A549 (cell line): ENCODE measurements around the gene CATSPERB.

Source experiments
- CBX8 ChIP-seq: fragments of 200-600 bp; sonication (generic); IDR thresholded peaks from 2 replicates; pipeline ENCODE4 v1.6.1; 2016
- CEBPB ChIP-seq, 2 experiments: fragments of >200 bp in 1 of 2; sonication (Bioruptor Twin) in 1 of 2; formaldehyde crosslinking in 1 of 2; IDR thresholded peaks; 2 replicates each; pipeline ENCODE4 v1.6.1; 2012 to 2016
- EP300 ChIP-seq, 2 experiments: fragments of >200 bp; sonication (Bioruptor Twin); formaldehyde crosslinking; IDR thresholded peaks; 2 replicates in 1 of 2; 3 replicates in 1 of 2; pipeline ENCODE4 v1.6.1; 2016 to 2017
- ESRRA ChIP-seq: fragments of 150-350 bp; IDR thresholded peaks from 2 replicates; pipeline ENCODE4 v1.6.1; 2014; ENCODE audit warnings: mild to moderate bottlenecking, low read length, borderline replicate concordance
- MAZ ChIP-seq: fragments of 150-350 bp; IDR thresholded peaks from 2 replicates; pipeline ENCODE4 v1.6.1; 2014; ENCODE audit warnings: antibody characterized with exemption, low read depth, low read length, borderline replicate concordance
- POLR2A ChIP-seq: IDR thresholded peaks from 2 replicates; pipeline ENCODE4 v1.6.1; 2012; ENCODE audit warnings: mild to moderate bottlenecking, low read length
- RAD21 ChIP-seq, 2 experiments: fragments of >200 bp in 1 of 2; sonication (Bioruptor Twin) in 1 of 2; formaldehyde crosslinking in 1 of 2; IDR thresholded peaks in 1 of 2; conservative IDR thresholded peaks in 1 of 2; 2 replicates in 1 of 2; 3 replicates in 1 of 2; pipeline ENCODE4 v1.6.1; 2012 to 2018; ENCODE audit warnings: inconsistent platforms in 1 of 2
- REST ChIP-seq: fragments of 200-600 bp; sonication (generic); IDR thresholded peaks from 2 replicates; pipeline ENCODE4 v1.6.1; 2016; ENCODE audit warnings: antibody characterized with exemption, mild to moderate bottlenecking, moderate library complexity
- RFX5 ChIP-seq: fragments of 450-650 bp; IDR thresholded peaks from 2 replicates; pipeline ENCODE4 v1.7.1; 2014; ENCODE audit warnings: antibody characterized with exemption, mild to moderate bottlenecking, moderate library complexity
- TP53 ChIP-seq: fragments of 250-450 bp; sonication (Bioruptor Pico); IDR thresholded peaks from 2 replicates; pipeline ENCODE4 v1.5.0; 2021; ENCODE audit warnings: mild to moderate bottlenecking, moderate library complexity
- TF ChIP-seq, protein P1 (sequence below): fragments of >200 bp; sonication (Bioruptor Twin); formaldehyde crosslinking; IDR thresholded peaks from 3 replicates; pipeline ENCODE4 v1.5.1; 2016

GRCh38 chr14:91580876-91581577 lies 150.9 kb downstream of the CATSPERB start:
- TF ChIP-seq RAD21 (conservative IDR thresholded peaks at IDR 0.05 in 1 of 2, IDR thresholded peaks at IDR 0.05 in 1 of 2) (no peak), RFX5 (no peak), EP300 (IDR thresholded peaks at IDR 0.05) (no peak), POLR2A (no peak), TP53 (no peak), REST (no peak), MAZ (no peak), CEBPB (IDR thresholded peaks at IDR 0.05) (no peak), CBX8 (no peak), ESRRA (no peak)
- TF ChIP-seq, protein P1, sequence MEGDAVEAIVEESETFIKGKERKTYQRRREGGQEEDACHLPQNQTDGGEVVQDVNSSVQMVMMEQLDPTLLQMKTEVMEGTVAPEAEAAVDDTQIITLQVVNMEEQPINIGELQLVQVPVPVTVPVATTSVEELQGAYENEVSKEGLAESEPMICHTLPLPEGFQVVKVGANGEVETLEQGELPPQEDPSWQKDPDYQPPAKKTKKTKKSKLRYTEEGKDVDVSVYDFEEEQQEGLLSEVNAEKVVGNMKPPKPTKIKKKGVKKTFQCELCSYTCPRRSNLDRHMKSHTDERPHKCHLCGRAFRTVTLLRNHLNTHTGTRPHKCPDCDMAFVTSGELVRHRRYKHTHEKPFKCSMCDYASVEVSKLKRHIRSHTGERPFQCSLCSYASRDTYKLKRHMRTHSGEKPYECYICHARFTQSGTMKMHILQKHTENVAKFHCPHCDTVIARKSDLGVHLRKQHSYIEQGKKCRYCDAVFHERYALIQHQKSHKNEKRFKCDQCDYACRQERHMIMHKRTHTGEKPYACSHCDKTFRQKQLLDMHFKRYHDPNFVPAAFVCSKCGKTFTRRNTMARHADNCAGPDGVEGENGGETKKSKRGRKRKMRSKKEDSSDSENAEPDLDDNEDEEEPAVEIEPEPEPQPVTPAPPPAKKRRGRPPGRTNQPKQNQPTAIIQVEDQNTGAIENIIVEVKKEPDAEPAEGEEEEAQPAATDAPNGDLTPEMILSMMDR, result no peak
